Spleen (tissue), 7 donors: ENCODE results near the gene HFM1.

Experiments
- CTCF ChIP-seq, 11 experiments: fragments of 200-600 bp in 7 of 11; fragments of 450-650 bp in 4 of 11; sonication (generic) in 4 of 11; IDR thresholded peaks in 8 of 11; conservative IDR thresholded peaks in 3 of 11; 1 replicate in 7 of 11; 2 replicates in 4 of 11; pipeline versions ENCODE4 v1.4.0 to v1.8.0; 2016 to 2021; ENCODE audit warnings: antibody characterized with exemption in 11 of 11, inconsistent platforms in 4 of 11, mild to moderate bottlenecking in 1 of 11
- POLR2A ChIP-seq, 3 donors: fragments of 450-650 bp; IDR thresholded peaks; one replicate each; pipeline ENCODE4 v1.5.1; 2017; ENCODE audit warnings: antibody characterized with exemption in 3 of 3, mild to moderate bottlenecking in 1 of 3
- POLR2AphosphoS5 ChIP-seq, 3 donors: sonication (generic); formaldehyde crosslinking; IDR thresholded peaks; one replicate each; pipeline ENCODE4 v1.5.1; 2017; ENCODE audit warnings: antibody characterized with exemption in 3 of 3
- donor health status: DM: no; HTN: no; CAD: no; lungs with moderate emphysema.
- donor health status: DM: no; HTN: no; CAD: no.
- donor health status: DM: no; HTN: no; CAD: no.

GRCh38 chr1:91374086-91374485 lies 30.6 kb downstream of the HFM1 start:
- TF ChIP-seq CTCF (IDR thresholded peaks at IDR 0.05 in 8 of 11, conservative IDR thresholded peaks at IDR 0.05 in 3 of 11): no peak
- TF ChIP-seq POLR2AphosphoS5 (IDR thresholded peaks at IDR 0.05): no peak
- TF ChIP-seq POLR2A (IDR thresholded peaks at IDR 0.05): no peak
